Measurements from ENCODE around the gene POC1A.
"Not testable (repeated sequence)": the region's sequence is repeated elsewhere in the genome, so short reads cannot be mapped to it uniquely, and the experiment has no call there.

POC1A gene

DNA sequence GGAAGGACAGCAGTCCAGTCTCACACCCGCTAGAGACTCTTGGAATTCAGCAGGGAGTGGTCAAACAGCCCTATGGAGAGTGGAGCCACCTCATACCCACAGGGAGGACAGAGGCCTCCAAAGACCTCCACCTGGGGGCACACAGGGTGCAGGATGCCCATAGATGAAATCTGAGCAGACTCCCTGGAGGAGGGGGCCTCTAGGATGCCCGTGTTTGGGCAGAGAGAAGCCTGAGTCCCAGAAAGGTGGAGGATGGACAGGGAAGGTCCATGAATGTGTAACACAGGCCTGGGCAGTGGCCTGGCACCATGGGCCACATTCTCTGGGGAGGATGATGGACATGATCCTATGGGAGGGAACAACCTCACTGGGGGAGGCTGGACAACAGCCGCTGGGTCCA is 119.6 kb downstream of the POC1A start:
- ATAC-seq (replicated peaks) (no peak), DNase-seq (no peak)
- H3K36me3 Mint-ChIP-seq (ENCODE audit: insufficient read depth): peaks cover 3% of the 10 kb centered on the region
- no peaks in the 10 kb centered on the region for H3K9me3 Mint-ChIP-seq
- peaks cover 0 to 4% of the 10 kb centered on the region in 2 donors for H3K4me1 Mint-ChIP-seq (ENCODE audit: low read depth in 2 of 2)
- no peaks in the 10 kb centered on the region for H3K27me3 Mint-ChIP-seq
- H3K4me3 Mint-ChIP-seq: no peak overlapping the region
- no peak overlapping the region for H3K27ac Mint-ChIP-seq

- Mint-ChIP-seq H3K27ac (no peak overlapping the region), H3K27me3 (no peaks in the 10 kb centered on the region), H3K36me3 (ENCODE audit: insufficient read depth) (no peaks in the 10 kb centered on the region), H3K4me1 (ENCODE audit: low read depth in 2 of 2) (peaks cover 0 to 2% of the 10 kb centered on the region in 2 donors), H3K9me3 (no peaks in the 10 kb centered on the region), H3K4me3 (no peak overlapping the region)
- DNase-seq (no peak), ATAC-seq (replicated peaks) (no peak)
These were observed 120.0 kb downstream of the POC1A start for GRCh38 chr3:52034212-52034611.

GRCh38 chr3:52033748-52034147 is 120.5 kb downstream of the POC1A start:
- not testable (repeated sequence) for H3K36me3 Mint-ChIP-seq (ENCODE audit: insufficient read depth); H3K4me1 Mint-ChIP-seq (ENCODE audit: low read depth in 2 of 2); H3K4me3 Mint-ChIP-seq; H3K27ac Mint-ChIP-seq; DNase-seq; ATAC-seq (replicated peaks); H3K27me3 Mint-ChIP-seq; H3K9me3 Mint-ChIP-seq

GRCh38 chr3:52032702-52033408 is 121.4 kb downstream of the POC1A start:
- H3K4me1 Mint-ChIP-seq (ENCODE audit: low read depth in 2 of 2): peaks cover 0 to 2% of the 10 kb centered on the region in 2 donors
- H3K9me3 Mint-ChIP-seq: no peaks in the 10 kb centered on the region
- ATAC-seq (replicated peaks): no peak

DNA sequence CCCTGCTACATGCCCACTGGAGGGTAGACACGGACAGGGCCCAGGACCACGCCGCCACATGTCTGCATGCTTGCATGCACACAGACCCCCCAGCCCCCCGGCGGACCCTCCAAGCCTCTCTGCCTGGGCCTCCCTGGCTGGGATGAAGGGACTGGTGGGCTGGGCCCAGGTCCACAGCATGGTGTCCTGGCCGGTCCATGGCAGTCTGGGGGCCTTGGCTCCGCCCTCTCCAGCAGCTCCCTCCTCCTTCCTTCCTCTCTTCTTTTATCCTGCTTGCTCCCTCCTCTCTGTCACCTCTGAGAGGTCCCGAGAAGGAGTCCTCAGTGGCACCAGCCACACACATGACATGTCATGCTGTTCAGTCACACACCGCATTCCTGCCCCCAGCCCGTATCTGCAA is 122.3 kb downstream of the POC1A start:
- ATAC-seq (replicated peaks): no peak
- Mint-ChIP-seq H3K4me1 (ENCODE audit: low read depth in 2 of 2) (peaks cover 0 to 2% of the 10 kb centered on the region in 2 donors), H3K36me3 (ENCODE audit: insufficient read depth) (no peaks in the 10 kb centered on the region), H3K27me3 (no peaks in the 10 kb centered on the region), H3K4me3 (no peak overlapping the region), H3K9me3 (no peaks in the 10 kb centered on the region), H3K27ac (peak overlapping the region in 1 of 2 donors; percentile 19)
- no peak for DNase-seq

More at GRCh38 chr3:52032702-52033408, 121.4 kb downstream of the POC1A start:
- H3K27me3 Mint-ChIP-seq: no peaks in the 10 kb centered on the region
- no peak overlapping the region for H3K4me3 Mint-ChIP-seq
- no peaks in the 10 kb centered on the region for H3K36me3 Mint-ChIP-seq (ENCODE audit: insufficient read depth)
- no peak for DNase-seq
- H3K27ac Mint-ChIP-seq: no peak overlapping the region

GRCh38 chr3:52030714-52031310 is 123.4 kb downstream of the POC1A start:
- peak overlapping the region in 1 of 2 donors; percentile 10 for H3K27ac Mint-ChIP-seq

GRCh38 chr3:52029535-52029934 is 124.7 kb downstream of the POC1A start:
- DNase-seq (no peak), ATAC-seq (replicated peaks) (no peak)
- Mint-ChIP-seq H3K9me3 (no peaks in the 10 kb centered on the region), H3K27ac (peak overlapping the region in 1 of 2 donors; percentile 38), H3K27me3 (no peaks in the 10 kb centered on the region), H3K4me1 (ENCODE audit: low read depth in 2 of 2) (peaks cover 0 to 2% of the 10 kb centered on the region in 2 donors), H3K4me3 (no peak overlapping the region), H3K36me3 (ENCODE audit: insufficient read depth) (no peaks in the 10 kb centered on the region)

More at GRCh38 chr3:52030714-52031310, 123.4 kb downstream of the POC1A start:
- Mint-ChIP-seq H3K4me1 (ENCODE audit: low read depth in 2 of 2) (peaks cover 0 to 2% of the 10 kb centered on the region in 2 donors), H3K4me3 (no peak overlapping the region), H3K9me3 (no peaks in the 10 kb centered on the region), H3K36me3 (ENCODE audit: insufficient read depth) (no peaks in the 10 kb centered on the region), H3K27me3 (no peaks in the 10 kb centered on the region)
- DNase-seq: no peak
- no peak for ATAC-seq (replicated peaks)

DNA sequence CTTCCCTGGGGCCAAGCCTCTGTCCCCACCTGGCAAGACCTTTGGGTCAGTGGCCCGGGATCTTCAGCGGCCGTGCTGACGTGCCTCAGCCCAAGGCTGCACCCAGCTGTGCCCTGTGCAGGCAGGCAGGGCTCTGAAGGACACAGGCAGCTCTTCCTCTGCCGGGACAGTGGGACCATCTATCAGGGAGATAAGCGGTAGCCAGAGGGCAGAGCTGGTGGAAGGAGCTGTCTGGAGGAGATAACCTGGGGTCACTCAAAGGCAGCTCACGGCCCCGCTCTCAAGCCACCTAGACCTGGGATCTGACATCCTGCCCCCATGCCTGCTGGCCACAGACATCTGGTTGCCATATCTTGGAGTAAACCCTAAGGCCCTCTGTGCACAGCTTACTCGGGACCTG is 125.2 kb downstream of the POC1A start:
- DNase-seq (no peak), ATAC-seq (replicated peaks) (no peak)
- peaks cover 0 to 2% of the 10 kb centered on the region in 2 donors for H3K4me1 Mint-ChIP-seq (ENCODE audit: low read depth in 2 of 2)
- no peak overlapping the region for H3K27ac Mint-ChIP-seq
- no peaks in the 10 kb centered on the region for H3K36me3 Mint-ChIP-seq (ENCODE audit: insufficient read depth)
- H3K27me3 Mint-ChIP-seq: no peaks in the 10 kb centered on the region
- H3K4me3 Mint-ChIP-seq: no peak overlapping the region
- H3K9me3 Mint-ChIP-seq: no peaks in the 10 kb centered on the region

DNA sequence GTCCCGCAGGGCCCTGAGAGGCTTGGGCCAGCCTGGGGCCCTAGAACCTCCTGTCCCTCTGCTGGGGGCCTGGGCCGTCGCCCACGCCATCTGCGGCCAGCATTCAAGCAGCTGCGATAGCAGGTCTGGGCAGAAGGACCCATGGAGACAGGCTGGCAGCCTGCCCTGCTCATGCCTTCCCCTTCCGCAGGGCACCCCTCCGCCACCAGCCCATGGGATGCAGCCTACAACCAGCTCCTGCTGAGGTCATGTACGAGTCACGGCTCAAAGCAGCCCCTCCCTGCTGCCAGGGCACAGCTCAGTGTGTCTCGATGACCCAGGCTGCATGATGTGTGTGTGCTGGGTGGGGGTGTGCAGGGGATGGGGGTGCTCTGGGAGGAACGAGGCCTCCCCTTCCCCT is 125.7 kb downstream of the POC1A start:
- H3K4me1 Mint-ChIP-seq (ENCODE audit: low read depth in 2 of 2): peaks cover 0 to 2% of the 10 kb centered on the region in 2 donors
- H3K27me3 Mint-ChIP-seq: no peaks in the 10 kb centered on the region

GRCh38 chr3:52026041-52026440 is 128.2 kb downstream of the POC1A start:
- Mint-ChIP-seq H3K4me1 (ENCODE audit: low read depth in 2 of 2) (peaks cover 0 to 2% of the 10 kb centered on the region in 2 donors), H3K27ac (peak overlapping the region in 1 of 2 donors; percentile 57), H3K9me3 (no peaks in the 10 kb centered on the region), H3K27me3 (no peaks in the 10 kb centered on the region), H3K4me3 (no peak overlapping the region), H3K36me3 (ENCODE audit: insufficient read depth) (no peaks in the 10 kb centered on the region)
- no peak for ATAC-seq (replicated peaks)
- DNase-seq: no peak

More for the DNA sequence above, 125.7 kb downstream of the POC1A start:
- Mint-ChIP-seq H3K4me3 (no peak overlapping the region), H3K9me3 (no peaks in the 10 kb centered on the region), H3K36me3 (ENCODE audit: insufficient read depth) (no peaks in the 10 kb centered on the region), H3K27ac (no peak overlapping the region)
- no peak for ATAC-seq (replicated peaks)
- no peak for DNase-seq

DNA sequence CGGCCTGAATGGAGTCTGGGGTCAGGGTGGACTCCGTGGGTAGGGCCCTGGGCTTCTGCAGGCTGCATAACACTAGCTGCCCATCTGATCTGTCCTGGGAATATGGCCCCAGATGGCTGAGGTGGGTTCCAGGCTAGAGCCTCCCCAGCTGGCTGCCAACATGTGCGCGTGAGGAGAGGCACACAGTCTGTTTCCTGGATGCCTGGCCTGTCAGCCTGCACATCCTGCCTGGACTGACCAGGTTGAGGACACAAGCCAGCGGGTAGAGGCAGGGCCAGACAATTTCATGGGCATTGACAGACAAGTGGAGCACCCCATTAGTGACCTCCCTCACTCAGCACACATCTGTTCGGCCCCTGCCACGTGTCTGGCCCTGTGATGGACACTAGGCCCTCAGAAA is 128.8 kb downstream of the POC1A start:
- H3K9me3 Mint-ChIP-seq: no peaks in the 10 kb centered on the region
- no peak overlapping the region for H3K4me3 Mint-ChIP-seq
- H3K4me1 Mint-ChIP-seq (ENCODE audit: low read depth in 2 of 2): peaks cover 0 to 2% of the 10 kb centered on the region in 2 donors
- no peak for ATAC-seq (replicated peaks)
- no peaks in the 10 kb centered on the region for H3K36me3 Mint-ChIP-seq (ENCODE audit: insufficient read depth)
- H3K27ac Mint-ChIP-seq: peak overlapping the region in 1 of 2 donors; percentile 57
- no peak for DNase-seq
- H3K27me3 Mint-ChIP-seq: no peaks in the 10 kb centered on the region
